NB4 (cell line): ENCODE results near the gene MYCBPAP.
"Not testable (repeated sequence)": the region's sequence is repeated elsewhere in the genome, so short reads cannot be mapped to it uniquely, and the experiment has no call there.

Experiments
- DNase-seq: peaks from one replicate; pipeline ENCODE4 v3.0.0; 2010; ENCODE audit warnings: low read depth
- H3K4me3 ChIP-seq: one replicate; pipeline ENCODE4 v1.5.1; 2011; ENCODE audit warnings: mild to moderate bottlenecking, low read depth, low read length, moderate library complexity
- CTCF ChIP-seq: IDR thresholded peaks from one replicate; pipeline ENCODE4 v1.5.1; 2012; ENCODE audit warnings: low read depth, low read length
- MYC ChIP-seq: IDR thresholded peaks from 2 replicates; pipeline ENCODE4 v1.6.1; 2011; ENCODE audit warnings: low read depth, low read length
- POLR2A ChIP-seq: IDR thresholded peaks from 2 replicates; pipeline ENCODE4 v1.6.1; 2011; ENCODE audit warnings: mild to moderate bottlenecking; ENCODE audit not compliant: insufficient read length; ENCODE audit errors: extremely low read depth
- TF ChIP-seq, protein P1 (sequence below): IDR thresholded peaks from 2 replicates; pipeline ENCODE4 v1.6.1; 2011; ENCODE audit warnings: low read depth, low read length

MYCBPAP gene

DNA sequence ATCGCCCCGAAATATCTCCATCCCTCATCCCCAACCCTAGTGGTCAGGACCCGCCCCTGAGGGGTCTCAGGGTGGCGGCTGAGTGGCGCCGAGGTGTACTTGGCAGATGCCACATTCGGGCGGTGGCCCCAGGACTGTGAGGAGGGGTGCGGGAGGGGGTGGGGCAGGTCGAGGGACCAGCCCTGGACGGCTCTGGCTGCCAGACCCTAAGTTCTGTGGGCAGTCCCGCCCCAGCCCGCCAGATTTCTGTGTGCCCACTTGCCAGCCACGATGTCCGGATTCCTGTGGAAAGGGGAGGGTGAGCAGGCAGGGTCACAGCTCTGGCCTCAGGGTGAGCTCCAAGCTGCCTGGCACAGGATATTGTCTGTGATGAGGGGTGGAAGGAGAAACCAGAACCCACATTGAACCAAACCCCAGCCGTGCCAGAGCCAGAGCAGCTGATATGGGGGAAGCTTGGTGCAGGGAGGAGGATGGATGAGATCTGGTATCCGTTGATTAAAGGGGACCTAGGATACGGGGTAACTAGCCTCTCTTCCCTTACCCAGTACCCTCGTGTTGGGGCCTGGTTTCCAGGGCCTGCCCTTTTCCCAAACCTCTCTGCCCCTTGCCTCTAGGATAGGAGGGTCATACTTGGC is 38.5 kb upstream of the MYCBPAP start:
- no peak overlapping the region for H3K4me3 ChIP-seq
- no peak for DNase-seq
- TF ChIP-seq, protein P1, sequence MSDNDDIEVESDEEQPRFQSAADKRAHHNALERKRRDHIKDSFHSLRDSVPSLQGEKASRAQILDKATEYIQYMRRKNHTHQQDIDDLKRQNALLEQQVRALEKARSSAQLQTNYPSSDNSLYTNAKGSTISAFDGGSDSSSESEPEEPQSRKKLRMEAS, result no peak
- no peak for TF ChIP-seq CTCF
- no peak for TF ChIP-seq MYC
- TF ChIP-seq POLR2A, result no peak

DNA sequence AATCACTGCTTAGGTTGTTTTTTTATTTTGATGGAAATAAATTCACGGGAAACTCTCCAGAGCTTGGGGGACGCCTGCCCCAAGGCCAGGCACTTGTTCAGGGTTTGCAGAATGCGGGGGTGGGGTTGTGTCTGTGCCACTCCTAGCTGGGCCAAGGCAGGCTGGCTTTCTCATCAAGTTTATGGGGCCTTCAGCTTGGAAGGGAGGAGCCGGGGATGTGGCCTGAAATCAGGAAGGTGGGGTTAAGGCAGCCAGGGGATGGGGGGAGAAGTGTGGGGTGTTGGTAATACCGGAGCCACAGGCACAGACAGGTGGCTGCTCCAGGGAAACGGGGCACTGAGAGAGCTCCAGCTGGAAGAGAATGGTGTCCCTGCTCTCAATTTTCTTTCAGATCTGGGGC is 37.8 kb upstream of the MYCBPAP start:
- no peak for TF ChIP-seq CTCF
- no peak for TF ChIP-seq POLR2A
- TF ChIP-seq, protein P1, result no peak
- no peak for TF ChIP-seq MYC
- no peak for DNase-seq
- no peak overlapping the region for H3K4me3 ChIP-seq

DNA sequence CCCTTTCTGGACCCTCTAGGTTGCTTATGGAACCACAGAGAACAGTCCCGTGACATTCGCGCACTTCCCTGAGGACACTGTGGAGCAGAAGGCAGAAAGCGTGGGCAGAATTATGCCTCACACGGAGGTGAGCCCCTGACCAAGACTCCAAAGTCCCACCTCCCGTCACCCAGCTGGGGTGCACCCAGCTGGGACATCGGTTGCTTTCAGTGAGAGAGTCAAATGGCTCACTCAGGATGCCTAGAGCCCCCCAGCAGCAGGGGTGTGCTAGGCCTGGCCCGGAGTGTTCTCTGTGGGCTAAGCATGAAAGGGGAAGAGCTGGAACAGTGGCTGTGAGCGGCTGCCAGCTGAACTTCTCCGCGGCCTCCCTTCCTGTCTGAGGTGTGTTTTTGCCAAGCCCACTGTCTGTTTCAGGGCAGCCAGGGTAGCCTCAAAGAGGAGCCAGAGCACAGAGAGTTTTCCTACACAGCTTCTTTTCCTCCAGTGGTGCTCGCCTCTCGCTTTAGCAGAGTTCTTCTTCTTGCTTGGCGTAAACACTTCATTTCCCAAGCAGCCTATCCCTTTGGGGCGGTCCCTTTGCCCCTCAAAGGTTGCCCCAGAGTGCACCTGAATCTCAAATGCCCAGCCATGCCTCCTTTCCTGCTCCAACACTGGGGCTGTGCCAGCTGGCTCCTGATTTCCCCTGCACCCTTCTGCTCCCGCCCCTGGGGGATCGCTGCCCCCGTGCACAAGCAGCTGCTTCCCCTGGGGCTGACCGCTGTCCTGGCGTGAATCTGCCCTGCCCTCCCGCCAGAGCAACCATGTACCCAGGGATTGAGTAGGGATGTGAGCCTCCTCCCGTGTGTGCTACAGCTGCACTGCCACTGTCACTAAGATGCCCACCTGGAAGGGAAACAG is 37.0 kb upstream of the MYCBPAP start:
- DNase-seq, result no peak
- H3K4me3 ChIP-seq, result no peak overlapping the region
- TF ChIP-seq POLR2A, result no peak
- TF ChIP-seq, protein P1, result no peak

GRCh38 chr17:50472286-50472685 is 36.0 kb upstream of the MYCBPAP start:
- H3K4me3 ChIP-seq, result no peak overlapping the region
- no peak for DNase-seq
- TF ChIP-seq CTCF, result no peak
- TF ChIP-seq MYC, result no peak
- TF ChIP-seq, protein P1, result no peak

- not testable (repeated sequence) for DNase-seq, H3K4me3 ChIP-seq
These were observed 35.5 kb upstream of the MYCBPAP start for GRCh38 chr17:50472761-50473161.

- no peak for DNase-seq
- H3K4me3 ChIP-seq, result no peak overlapping the region
- TF ChIP-seq MYC (no peak), CTCF (no peak), POLR2A (no peak)
- TF ChIP-seq, protein P1, result no peak
These were observed 34.3 kb upstream of the MYCBPAP start for GRCh38 chr17:50473901-50474300.
